GM21526 (cell line): ENCODE data around the gene SF3B2.
"Not testable (repeated sequence)": the region's sequence is repeated elsewhere in the genome, so short reads cannot be mapped to it uniquely, and the experiment has no call there.

Experiments used
- ATAC-seq: cut with Tn5 transposase; IDR thresholded peaks from one replicate; pipeline ENCODE4 v1.9.1; 2021; ENCODE audit warnings: moderate library complexity; ENCODE audit not compliant: unreplicated experiment, low FRiP score

SF3B2 gene

DNA sequence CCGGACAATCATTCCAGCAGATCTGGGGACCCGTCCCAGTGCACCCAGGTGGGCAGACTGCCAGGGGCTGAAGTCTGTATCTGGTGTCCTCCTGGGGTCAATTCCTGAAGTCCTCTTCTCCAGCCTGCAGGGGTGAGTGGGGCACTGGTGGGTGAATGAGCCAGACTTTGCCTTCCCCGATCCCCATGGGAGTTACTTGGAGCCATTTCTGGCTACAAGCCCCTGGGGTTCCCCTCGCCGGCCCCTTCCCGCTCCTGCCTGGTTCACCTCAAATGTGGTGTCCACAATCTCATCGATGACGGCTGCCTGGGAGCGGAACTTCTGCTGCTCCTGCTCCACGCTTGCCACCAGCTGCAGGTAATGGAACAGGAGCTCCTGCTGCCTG is 35.4 kb upstream of the SF3B2 start:
- ATAC-seq: no peak

DNA sequence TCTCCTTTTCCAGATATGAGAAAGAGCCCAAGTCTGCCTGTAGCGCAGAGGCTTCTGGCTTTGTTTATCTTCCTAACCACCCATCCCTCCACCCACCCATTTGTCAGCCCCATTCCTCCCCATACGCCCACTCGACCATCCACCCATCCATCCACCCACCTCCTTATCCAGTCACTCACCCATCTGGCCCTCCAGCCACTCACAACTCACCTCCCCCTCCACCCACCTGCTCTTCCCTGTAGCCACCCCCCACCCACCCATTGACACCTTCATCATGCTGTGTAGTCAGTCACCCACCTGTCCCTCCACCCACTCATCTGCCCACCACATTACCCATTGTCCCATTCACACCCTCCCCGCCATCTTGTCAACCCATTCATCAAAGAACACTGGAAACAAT is 34.8 kb upstream of the SF3B2 start:
- no peak for ATAC-seq

DNA sequence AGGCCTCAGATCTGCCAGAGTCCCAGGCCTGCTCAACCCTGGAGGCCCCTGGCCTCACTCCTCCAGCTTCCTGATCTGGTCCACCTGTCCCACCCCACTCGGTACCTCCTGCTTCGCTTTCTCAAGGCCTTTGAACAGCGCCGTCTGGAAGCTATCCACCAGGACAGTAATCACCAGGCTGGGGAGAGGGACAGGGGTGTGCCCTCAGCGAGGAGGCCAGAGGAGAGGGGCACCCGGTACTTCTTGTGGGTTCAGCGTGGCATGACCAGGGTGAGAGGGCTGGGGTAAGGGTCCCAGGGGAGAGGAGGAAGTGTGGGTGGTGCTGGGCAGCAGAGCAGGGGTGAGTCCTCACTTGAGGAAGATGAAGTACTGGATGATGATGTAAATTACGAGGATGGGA is 32.0 kb upstream of the SF3B2 start:
- no peak for ATAC-seq

DNA sequence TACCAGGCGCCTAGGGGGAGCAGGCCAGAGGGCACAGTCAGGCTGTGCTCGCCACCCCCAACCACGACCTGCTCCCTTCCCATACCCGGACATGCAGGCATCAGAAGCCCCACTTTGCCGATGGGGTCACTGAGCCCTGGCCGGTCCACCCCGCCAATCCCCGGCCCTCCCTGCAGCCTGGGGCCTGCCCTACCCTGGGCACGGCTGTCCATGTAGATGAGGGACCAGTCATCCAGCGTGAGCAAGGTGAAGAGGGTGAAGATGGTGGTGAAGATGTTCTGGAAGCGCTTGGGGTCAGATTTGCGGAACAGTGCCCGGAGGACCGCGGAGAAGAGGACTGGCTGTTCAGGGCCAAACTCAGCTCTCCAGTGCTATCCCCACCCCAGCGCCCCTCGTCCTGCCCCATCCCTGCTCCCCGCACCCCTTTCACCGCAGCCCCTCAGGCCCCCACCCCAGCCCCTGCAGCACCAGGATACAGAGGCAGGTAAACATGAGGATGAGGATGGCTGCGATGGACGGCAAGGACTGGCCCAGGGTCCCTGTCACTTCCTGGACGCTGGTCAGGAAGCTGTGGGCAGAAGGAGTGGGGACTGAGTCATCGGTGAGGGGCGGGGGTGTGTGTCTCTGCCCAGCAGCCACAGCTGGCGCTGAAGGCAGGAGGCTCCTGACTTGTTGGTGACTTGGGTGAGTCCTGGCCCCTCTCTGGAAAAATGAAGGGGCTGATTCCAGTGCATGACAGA is 31.4 kb upstream of the SF3B2 start:
- ATAC-seq: no peak

DNA sequence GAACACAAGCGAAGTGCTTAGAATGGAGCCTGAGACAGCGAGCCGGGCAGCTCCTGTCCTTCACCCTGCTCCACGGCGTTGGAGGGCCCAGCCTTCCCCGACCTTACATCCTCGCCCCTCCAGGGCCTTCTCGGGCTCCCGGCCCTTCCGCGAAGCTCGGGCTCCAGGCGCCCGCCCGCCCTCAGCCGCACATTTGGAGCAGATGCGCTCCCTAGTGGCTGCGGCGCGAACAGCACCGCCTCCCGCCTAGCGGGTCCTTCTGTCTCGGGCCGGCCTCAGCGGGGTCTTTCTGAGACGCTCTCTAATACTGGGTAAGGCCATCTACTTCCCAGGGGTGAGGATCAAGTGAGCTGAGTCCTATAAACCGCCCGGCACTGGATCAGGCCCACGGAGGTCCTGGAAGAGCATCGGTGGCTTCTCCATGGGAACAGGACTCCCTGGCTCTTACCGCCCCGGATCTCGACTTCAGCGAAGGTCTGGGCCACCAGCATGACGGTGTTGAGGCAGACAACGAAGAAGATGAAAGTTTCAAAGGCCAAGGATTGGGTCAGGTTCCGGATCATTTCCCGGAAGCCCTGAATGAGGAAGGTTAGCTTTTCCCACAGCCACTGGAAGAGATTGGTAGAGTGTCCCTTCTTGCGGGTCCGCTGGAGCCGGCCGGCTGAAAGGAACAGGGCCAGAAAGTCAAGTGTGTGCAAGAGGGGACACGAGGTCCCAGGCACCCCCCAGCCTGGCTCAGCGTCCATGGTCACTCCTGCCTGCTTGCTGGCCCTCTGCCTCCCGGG is 29.6 kb upstream of the SF3B2 start:
- no peak for ATAC-seq

DNA sequence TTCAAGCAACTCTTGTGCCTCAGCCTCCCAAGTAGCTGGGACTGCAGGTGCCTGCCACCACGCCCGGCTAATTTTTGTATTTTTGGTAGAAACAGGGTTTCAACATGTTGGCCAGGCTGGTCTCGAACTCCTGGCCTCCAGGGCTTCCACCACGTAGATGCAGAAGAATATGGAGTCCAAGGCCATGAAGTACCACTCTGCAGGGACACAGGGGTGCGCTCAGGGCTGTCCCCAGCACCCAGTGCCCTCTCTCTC is 29.1 kb upstream of the SF3B2 start:
- not testable (repeated sequence) for ATAC-seq

DNA sequence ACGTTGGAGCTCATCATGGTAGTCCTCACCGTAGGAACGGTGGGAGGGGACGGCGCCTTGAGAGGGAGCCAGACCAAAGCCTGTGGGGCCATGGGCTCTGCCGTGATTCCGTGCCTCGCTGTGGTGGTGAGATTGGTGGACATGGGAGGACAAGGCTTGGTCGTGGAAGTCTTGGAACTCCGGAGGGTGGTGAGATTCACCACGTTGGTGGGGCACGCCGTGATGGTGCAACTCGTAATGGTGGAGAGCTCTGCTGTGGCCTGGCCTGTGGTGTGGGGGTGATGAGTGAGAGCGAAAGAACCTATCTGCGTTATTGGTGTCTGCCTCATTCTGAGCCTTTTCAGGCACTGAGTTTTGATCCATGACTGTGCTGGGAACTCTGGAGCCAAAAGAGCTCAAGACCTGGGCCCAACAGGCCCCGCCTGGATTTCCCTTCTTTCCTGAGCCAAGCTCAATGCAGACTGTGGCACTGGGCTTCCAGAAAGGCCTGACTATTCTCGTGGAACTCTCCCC is 26.1 kb upstream of the SF3B2 start, which contains the start of gene CATSPER1:
CATSPER1 (minus strand) TSS at position 463 of the 513 bp plus-strand sequence; CDS start at position 363, 100 bp downstream.
- no peak for ATAC-seq

DNA sequence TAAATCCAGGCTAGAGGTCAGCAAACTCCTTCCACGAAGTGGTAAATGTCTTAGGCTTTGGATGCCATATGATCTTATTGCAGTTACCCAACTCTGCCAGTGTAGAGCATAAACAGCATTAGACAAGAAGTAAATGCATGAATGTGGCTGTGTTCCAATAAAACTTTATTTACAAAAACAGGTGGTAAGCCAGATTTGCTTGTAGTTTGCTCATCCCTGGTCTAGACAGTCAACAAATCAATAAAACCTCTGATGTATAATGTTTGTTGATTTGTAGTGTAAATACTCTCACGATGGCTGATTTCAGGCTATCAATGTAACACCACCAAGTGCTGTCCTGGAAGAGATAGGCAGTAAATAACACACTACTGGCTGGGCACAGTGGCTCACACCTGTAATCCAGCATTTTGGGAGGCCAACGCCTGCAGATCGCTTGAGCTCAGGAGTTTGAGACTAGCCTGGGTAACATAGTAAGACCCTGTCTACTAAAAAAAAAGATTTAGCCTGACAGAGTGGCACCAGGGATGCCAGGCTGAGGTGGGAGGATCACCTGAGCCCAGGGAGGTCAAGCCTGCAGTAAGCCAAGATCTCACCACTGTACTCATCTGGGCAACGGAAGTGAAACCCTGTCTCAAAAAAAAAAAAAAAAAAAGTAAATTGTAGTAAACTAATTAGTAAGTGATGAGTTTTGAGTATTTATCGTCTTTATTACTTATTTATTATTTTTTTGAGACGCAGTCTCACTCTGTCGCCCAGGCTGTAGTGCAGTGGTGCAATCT is 19.0 kb upstream of the SF3B2 start:
- ATAC-seq: no peak

DNA sequence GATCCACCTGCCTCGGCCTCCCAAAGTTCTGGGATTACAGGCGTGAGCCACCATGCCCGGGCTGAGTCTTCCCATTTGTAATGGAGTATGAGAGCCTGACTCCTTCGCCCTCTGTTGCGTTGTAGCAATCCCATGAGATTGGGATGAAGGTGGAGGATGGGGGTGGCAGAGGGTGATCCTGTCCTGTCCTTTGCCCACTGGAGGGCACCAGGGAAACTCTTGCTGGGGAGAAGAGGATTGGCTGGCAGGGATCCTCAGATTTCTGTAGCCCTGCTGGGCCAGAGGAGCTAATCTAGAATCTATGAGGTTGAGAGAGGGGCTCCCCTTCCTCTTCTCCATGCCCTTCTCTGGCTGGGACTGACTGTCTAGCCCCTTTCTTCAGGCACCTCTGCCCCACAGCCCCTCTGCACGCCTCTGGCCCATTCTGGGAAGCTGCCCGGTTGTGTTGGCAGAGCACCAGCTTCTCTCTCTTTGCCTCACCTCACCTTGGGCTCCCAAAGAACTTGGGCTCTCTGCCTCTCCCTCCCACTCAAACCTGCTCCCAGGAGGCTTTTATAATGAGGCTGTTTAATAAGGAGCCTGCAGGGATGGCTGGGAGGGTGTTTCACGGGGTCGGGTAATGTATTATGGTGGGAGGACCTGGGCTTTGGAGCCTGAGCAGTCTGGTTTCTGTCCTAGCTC is 16.4 kb upstream of the SF3B2 start:
- ATAC-seq: no peak

DNA sequence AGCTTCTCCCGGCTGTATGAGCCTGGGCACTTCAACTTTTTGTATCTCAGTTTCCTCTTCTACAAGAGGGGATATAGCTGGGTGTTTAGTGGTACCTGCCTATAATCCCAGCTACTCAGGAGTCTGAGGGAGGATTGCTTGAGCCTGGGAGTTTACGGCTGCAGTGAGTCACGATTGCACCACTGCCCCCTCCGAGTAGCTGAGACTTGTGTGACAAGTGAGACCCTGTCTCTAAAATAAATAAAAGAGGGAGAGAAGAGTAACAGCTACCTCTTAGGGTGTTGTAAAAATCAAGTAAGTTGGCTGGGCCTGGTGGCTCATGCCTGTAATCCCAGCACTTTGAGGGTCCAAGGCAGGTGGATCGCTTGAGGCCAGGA is 15.8 kb upstream of the SF3B2 start:
- ATAC-seq: no peak

DNA sequence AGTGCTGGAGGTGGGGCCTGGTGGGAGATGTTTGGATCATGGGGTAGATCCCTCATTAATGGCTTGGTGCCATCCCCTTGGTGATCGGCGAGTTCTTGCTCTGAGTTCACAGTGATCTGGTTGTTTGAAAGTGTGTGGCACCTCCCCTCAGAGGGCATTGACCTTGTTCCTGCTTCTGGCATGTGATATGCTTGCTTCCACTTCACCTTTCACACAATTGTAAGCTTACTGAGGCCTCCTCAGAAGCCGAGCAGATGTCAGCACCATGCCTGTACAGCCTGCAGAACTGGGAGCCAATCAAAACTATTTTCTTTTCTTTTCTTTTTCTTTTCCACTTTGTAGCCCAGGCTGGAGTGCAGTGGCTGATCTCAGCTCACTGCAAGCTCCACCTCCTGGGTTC is 14.8 kb upstream of the SF3B2 start:
- ATAC-seq: no peak

DNA sequence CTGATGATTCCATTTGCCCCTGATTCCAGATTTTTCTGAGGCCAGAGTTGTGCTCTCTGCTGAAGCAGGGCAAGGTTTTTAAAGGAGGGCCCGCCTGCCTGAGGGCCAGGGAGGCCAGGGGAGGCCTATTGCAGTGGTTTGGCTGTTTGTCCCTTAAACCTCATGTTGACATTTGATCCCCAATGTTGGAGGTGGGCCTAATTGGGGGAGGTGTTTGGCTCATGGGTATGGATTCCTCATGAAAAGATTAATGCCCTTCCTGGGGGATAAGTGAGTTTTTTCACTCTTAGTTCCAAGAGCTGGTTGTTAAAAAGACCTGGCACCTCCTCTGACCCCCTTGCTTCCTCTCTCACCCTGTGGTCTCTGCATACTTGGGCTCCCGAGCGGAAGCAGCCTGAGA is 12.4 kb upstream of the SF3B2 start:
- no peak for ATAC-seq

DNA sequence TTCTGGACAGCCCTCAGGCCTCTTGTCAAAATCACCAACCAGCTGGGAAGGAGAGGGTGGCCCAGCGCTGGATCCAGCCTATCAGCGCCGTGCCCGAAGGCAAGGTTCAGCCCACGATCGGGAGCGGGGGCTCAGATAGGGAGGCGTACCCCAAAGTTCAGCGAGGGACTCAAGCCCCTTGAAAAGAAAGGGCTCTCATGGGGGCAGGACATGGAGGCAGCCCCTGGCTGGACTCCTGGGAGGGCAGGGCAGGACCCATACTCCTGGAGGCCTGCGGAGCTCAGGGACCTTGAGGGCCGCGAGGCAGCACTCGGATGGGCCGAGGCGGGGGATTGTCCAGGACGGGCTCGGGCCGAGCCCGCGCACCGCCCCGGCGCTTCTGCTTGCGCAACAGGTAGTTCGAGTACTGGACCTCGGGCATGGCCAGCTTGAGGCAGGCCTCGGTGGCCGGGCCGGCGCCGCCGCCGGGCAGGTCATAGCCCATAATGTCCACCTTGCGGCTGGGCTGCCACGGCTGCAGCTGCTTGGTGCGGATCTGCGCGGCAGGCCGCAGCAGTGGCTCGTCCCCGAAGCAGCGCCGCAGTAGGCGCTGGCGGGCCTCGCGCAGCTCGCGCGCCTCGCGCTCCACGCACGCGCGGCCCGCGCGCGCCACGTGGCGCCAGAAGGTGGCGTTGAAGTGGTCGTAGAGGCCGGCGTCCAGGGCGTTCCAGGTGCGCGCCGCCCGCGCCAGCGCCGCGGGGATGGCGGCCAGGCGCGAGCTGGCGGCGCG is 9.8 kb upstream of the SF3B2 start:
- no peak for ATAC-seq

DNA sequence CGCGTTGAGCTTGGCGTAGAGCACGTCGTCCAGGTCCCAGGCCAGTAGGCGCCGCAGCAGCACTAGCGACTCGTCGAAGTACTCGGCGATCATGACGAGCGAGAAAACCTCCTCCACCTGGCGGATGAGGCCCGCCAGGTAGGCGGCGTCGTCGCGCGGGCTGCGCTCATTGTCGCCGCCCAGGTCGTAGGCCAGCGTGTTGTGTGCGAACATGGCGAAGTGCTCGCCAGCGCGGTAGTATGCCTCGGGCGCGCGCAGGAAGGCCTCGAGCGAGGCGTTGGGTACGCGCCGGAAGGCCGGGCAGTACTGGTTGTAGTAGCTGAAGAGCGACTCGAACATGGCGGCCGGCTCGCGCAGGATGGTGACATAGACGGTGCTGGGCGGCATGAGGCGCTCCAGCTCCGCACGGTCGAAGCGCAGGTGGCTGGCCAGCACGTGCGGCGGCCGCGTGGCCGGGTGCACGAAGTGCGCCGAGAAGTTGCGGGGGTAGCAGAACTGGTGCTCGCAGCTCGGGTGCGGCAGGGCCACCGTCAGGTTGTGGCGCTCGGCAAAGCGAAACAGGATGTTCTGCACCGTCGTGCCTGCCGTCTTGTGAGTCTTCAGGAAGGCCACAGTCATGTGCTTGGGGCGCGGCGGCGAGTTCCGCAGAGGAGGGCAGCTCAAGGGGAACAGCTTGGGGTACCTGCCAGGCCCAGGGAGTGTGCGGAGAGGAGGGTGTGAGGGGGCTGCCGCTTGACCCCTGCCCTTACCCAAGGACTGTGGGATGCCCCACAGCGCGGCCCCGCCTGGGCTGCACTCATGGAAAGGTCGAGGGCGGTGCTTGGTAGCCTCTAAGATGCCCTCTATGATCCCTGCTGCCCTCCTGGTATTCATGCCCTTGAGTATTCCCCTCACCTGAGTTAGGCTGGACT is 8.9 kb upstream of the SF3B2 start:
- no peak for ATAC-seq

DNA sequence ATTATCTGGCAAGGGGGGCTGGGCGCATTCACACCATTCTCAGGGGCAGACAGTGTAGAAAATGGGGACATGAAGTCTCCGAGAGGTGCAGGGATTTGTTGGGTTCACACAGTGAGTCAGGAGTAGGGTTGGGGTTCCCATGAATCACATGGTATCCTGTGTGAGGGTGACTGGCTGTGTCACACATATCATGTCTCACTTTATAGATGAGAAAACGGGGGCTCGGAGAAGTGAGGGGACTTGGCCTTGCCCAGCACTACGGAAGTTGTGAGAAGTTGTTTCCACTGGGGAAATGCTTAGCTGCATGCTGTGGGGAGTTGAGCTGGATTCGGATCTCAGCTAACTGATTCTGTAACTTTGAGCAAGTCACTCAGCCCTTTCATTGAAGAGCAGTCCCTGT is 7.4 kb upstream of the SF3B2 start:
- no peak for ATAC-seq

DNA sequence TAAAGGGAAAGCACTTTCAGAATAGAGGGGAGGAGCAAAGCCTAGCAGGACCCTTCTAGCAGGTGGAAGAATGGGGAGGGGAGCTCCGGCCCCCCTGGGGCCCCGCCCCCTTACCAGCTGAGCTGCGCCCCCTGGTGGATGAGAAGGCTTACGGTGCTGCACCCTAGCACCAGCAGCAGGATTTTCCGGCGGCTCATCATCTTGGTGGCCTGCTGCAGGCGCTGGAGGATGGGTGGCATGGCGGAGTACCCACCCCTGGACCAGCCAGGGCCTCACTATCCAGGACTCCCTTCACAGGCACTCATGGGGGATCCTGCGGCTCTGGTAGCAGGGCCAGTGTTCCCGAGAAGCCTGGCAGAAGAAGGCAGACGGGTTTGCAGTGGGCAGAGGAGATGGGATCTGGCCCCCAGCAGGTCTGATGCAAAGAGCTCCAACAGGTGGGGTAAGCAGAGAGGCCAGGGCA is 7.0 kb upstream of the SF3B2 start:
- no peak for ATAC-seq

DNA sequence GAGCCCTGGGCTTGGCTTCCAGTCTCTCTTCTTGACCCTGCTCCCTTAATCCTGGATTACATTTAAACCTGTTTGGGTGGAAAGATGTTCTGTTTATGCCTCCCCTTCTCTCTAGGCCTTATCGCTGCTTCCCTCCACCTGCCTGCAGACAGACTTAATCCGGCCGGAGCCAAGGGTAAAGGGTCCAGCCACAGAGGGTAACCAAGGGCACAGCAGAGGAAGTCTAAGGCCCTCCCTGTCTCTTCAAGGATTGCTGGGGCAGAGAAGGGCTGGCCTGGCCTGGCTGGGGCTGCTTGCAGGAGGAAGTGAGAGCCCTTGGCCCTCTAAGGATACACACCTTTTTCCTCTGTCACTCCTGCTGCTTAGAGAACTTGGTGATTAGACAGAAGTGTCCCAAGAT is 5.3 kb upstream of the SF3B2 start:
- no peak for ATAC-seq

DNA sequence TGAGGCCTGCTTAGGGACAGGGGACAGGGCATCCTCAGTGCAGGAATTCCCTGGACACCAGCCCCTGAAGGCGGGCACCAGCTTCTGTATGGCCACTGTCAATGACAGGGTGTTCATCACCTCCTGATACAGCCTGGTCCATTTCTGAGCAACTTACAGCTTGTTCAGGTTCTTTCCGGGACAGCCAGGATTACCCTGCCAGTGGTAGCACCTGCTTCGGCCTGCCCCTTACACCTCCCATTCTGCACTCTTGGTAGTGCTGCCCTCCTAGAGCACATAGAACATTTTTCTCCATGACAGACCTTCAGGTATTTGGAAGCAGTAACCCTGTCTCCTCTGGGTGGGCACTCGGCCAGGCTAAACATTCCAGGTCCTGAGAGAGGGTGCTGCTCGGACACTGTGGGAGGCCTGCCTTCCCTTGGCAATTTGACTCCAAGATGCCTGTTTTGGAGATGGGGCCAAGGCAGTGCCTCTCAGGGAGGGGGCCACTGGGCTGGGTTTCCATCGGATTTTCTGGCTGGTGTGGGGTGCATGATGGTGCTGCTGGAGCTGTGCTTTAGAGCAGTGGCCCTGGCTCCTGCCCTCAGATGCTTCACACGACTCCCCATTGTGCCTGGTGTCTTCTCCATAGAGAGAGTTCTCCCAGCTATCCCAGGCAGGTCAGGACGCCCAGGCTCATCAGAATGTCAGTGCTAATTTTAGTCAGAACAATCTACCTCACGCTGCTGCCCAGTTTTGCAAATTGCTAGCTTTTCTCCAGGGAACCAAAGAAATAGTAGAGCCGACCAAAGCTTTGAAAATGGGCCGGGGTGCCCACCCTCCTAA is 4.4 kb upstream of the SF3B2 start:
- ATAC-seq: no peak
